RWPE1 (cell line): ENCODE results near the gene TUSC2.

Source experiments
- CTCF ChIA-PET: fragments of 350-600 bp; sonication (Branson Sonifier 250); formaldehyde crosslinking; extraction: SDS; loops from one replicate; lab custom pipeline; 2021; lab: Yijun Ruan, JAX
- POLR2A ChIA-PET: fragments of 400-600 bp; formaldehyde crosslinking; extraction: SDS; loops from one replicate; lab custom pipeline; 2020; ENCODE audit warnings: antibody characterized with exemption; ENCODE audit not compliant: low non-redundant PET; lab: Yijun Ruan, JAX
- DNase-seq: peaks from one replicate; pipeline ENCODE4 v3.0.0; 2012; ENCODE audit warnings: low spot score
- H3K27ac ChIP-seq: fragments of 450-650 bp; 2 replicates; pipeline ENCODE4 v1.5.1; 2017
- TF ChIP-seq, protein P1 (sequence below): fragments of 450-650 bp; conservative IDR thresholded peaks from 2 replicates; pipeline ENCODE4 v1.5.1; 2017; ENCODE audit warnings: low read depth, mild to moderate bottlenecking

TUSC2 gene

DNA sequence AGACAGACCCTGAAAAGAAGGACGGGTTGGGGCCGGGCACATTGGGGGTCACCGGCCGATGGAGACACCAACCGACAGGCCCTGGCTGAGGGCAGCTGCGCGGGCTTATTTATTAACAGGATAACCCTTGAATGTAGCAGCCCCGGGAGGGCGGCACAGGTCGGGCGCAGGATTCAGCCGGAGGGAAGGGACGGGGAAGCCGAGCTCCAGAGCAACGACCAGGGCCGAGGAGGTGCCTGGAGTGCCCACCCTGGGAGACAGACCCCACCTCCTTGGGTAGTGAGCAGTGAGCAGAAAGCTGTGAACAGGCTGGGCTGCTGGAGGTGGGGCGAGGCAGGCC is 51.3 kb downstream of the TUSC2 start:
- ChIA-PET POLR2A (no interaction called here), CTCF (interaction anchor here (0.6 kb wide), 1 partner anchor 25 kb away, joined by 3 read pairs; no protein-coding TSS in a partner anchor)
- TF ChIP-seq, protein P1, sequence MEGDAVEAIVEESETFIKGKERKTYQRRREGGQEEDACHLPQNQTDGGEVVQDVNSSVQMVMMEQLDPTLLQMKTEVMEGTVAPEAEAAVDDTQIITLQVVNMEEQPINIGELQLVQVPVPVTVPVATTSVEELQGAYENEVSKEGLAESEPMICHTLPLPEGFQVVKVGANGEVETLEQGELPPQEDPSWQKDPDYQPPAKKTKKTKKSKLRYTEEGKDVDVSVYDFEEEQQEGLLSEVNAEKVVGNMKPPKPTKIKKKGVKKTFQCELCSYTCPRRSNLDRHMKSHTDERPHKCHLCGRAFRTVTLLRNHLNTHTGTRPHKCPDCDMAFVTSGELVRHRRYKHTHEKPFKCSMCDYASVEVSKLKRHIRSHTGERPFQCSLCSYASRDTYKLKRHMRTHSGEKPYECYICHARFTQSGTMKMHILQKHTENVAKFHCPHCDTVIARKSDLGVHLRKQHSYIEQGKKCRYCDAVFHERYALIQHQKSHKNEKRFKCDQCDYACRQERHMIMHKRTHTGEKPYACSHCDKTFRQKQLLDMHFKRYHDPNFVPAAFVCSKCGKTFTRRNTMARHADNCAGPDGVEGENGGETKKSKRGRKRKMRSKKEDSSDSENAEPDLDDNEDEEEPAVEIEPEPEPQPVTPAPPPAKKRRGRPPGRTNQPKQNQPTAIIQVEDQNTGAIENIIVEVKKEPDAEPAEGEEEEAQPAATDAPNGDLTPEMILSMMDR = no peak
- H3K27ac ChIP-seq = no peak overlapping the region
- no peak for DNase-seq

DNA sequence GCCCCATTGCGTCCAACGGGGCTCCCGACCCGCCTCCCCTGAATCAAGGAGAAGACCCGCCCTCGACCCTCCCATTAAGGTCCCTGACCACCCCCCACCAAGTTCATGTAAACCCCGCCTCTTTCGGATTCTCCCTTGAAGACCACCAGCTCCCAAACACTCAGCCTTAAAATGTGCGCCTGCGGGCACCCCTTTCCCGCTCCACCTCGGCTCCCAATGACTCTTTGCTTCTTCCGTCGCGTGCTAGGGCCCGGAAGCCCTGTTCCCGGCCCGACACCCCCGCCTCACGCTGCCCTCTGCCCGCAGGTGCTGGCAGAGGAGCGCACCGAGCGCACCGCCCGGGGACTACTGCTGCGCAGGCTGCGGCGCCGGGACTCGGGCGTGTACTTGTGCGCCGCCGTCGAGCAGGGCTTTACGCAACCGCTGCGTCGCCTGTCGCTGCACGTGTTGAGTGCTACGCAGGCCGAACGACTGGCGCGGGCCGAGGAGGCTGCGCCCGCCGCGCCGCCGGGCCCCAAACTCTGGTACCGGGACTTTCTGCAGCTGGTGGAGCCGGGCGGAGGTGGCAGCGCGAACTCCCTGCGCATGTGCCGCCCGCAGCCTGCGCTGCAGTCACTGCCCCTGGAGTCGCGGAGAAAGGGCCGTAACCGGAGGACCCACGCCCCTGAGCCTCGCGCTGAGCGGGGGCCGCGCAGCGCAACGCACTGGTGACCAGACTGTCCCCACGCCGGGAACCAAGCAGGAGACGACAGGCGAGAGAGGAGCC is 51.8 kb downstream of the TUSC2 start:
- ChIA-PET CTCF (no interaction called here), POLR2A (no interaction called here)
- no peak for DNase-seq
- no peak overlapping the region for H3K27ac ChIP-seq
- TF ChIP-seq, protein P1 = no peak

DNA sequence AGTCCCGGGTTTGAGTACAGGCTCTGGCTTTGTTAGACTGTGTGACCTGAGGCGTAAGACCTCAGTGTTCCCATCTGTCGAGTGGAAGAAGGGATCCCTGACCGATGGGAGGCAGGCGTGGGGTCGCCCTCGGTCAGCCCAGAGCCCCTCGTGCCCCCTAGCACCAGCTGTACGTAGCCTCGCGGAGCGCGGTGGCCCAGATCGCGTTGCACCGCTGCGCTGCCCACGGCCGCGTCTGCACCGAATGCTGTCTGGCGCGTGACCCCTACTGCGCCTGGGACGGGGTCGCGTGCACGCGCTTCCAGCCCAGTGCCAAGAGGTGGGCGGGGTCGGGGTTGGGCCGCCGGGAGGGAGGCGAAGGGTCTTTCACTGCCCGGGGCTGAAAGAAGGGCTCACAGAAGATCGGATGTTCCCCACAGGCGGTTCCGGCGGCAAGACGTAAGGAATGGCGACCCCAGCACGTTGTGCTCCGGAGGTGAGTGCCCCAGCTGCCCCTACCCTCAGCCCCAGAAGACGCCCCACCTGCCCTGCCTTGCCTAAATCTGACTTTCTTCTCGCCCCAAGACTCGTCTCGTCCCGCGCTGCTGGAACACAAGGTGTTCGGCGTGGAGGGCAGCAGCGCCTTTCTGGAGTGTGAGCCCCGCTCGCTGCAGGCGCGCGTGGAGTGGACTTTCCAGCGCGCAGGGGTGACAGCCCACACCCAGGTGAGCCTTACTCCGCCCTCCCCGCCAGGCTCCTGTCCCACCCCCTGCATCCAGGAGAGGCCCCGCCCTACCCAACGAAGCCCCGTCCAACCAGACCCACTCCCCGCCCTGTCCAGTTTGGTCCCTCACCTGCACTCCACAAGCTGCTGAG is 52.7 kb downstream of the TUSC2 start:
- ChIA-PET POLR2A (no interaction called here), CTCF (interaction anchor here (0.8 to 0.9 kb wide), 2 partner anchors 11 to 49 kb away, joined by 3 to 5 read pairs; no protein-coding TSS in a partner anchor)
- no peak overlapping the region for H3K27ac ChIP-seq
- TF ChIP-seq, protein P1 = no peak
- no peak for DNase-seq
